Testis (tissue), 2 donors: Measurements from ENCODE around the gene RGS3.

ENCODE experiments used
- POLR2A ChIP-seq: fragments of 450-650 bp; IDR thresholded peaks from one replicate; pipeline ENCODE4 v1.6.1; 2017; ENCODE audit warnings: antibody characterized with exemption, mild to moderate bottlenecking, moderate library complexity
- TF ChIP-seq, protein P1 (sequence below), 3 experiments: fragments of 450-650 bp in 2 of 3; fragments of 200-600 bp in 1 of 3; sonication (generic) in 1 of 3; IDR thresholded peaks; one replicate each; pipeline ENCODE4 v1.5.1; 2016 to 2019; ENCODE audit warnings: antibody characterized with exemption in 3 of 3, mild to moderate bottlenecking in 2 of 3, moderate library complexity in 1 of 3

DNA sequence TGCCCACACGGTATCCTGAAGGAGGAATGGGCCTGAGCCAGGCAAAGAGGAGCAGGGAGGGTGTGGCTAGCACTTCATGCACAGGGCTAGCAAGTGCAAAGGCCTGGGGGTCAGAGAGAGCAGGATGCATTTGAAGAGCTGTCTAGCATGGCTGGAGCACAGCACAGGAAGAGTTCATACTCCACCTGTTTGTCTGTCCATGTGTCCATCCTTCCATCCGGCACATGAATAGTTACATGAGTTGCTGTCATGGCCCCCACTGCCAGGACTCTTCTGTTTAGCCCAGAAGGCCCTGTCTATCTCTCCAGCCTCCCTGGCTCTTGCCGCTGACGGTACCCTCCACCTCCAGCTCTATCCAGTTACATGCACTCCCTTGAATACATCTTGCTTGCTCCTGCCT lies 17.1 kb downstream of the RGS3 start:
- TF ChIP-seq POLR2A, result no peak
- TF ChIP-seq, protein P1, sequence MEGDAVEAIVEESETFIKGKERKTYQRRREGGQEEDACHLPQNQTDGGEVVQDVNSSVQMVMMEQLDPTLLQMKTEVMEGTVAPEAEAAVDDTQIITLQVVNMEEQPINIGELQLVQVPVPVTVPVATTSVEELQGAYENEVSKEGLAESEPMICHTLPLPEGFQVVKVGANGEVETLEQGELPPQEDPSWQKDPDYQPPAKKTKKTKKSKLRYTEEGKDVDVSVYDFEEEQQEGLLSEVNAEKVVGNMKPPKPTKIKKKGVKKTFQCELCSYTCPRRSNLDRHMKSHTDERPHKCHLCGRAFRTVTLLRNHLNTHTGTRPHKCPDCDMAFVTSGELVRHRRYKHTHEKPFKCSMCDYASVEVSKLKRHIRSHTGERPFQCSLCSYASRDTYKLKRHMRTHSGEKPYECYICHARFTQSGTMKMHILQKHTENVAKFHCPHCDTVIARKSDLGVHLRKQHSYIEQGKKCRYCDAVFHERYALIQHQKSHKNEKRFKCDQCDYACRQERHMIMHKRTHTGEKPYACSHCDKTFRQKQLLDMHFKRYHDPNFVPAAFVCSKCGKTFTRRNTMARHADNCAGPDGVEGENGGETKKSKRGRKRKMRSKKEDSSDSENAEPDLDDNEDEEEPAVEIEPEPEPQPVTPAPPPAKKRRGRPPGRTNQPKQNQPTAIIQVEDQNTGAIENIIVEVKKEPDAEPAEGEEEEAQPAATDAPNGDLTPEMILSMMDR (IDR thresholded peaks at IDR 0.05), result no peak
